Measurements from ENCODE around the gene DNMT1.

The DNMT1 gene

GRCh38 chr19:10145031-10145430 lies 49.7 kb downstream of the DNMT1 start:
- no peak overlapping the region for H3K4me3 ChIP-seq (ENCODE audit: low read depth, low read length)
- DNase-seq (ENCODE audit: low read depth, low spot score): no peak
- in situ Hi-C loops (cut with HindIII; ENCODE audit: low sequenced_read_pairs): no loop called here
- TF ChIP-seq CTCF (IDR thresholded peaks at IDR 0.05; ENCODE audit: low read depth, low read length): no peak

- no peak for TF ChIP-seq CTCF (IDR thresholded peaks at IDR 0.05; ENCODE audit: low read depth, low read length)
- in situ Hi-C loops (cut with HindIII; ENCODE audit: low sequenced_read_pairs): no loop called here
- H3K4me3 ChIP-seq (ENCODE audit: low read depth, low read length): no peak overlapping the region
- DNase-seq (ENCODE audit: low read depth, low spot score): no peak
Observed at GRCh38 chr19:10144361-10144760, 50.4 kb downstream of the DNMT1 start.

GRCh38 chr19:10143681-10144080 lies 51.1 kb downstream of the DNMT1 start:
- in situ Hi-C loops (cut with HindIII; ENCODE audit: low sequenced_read_pairs): no loop called here
- no peak for TF ChIP-seq CTCF (IDR thresholded peaks at IDR 0.05; ENCODE audit: low read depth, low read length)
- no peak for DNase-seq (ENCODE audit: low read depth, low spot score)
- no peak overlapping the region for H3K4me3 ChIP-seq (ENCODE audit: low read depth, low read length)

GRCh38 chr19:10142701-10143375 lies 51.9 kb downstream of the DNMT1 start:
- no peak overlapping the region for H3K4me3 ChIP-seq (ENCODE audit: low read depth, low read length)
- no peak for DNase-seq (ENCODE audit: low read depth, low spot score)
- in situ Hi-C loops (cut with HindIII; ENCODE audit: low sequenced_read_pairs): no loop called here
- no peak for TF ChIP-seq CTCF (IDR thresholded peaks at IDR 0.05; ENCODE audit: low read depth, low read length)

- no peak for DNase-seq (ENCODE audit: low read depth, low spot score)
- in situ Hi-C loops (cut with HindIII; ENCODE audit: low sequenced_read_pairs): no loop called here
- H3K4me3 ChIP-seq (ENCODE audit: low read depth, low read length): no peak overlapping the region
Observed at GRCh38 chr19:10141973-10142372, 52.8 kb downstream of the DNMT1 start.

GRCh38 chr19:10141479-10141878 lies 53.3 kb downstream of the DNMT1 start:
- no peak for TF ChIP-seq CTCF (IDR thresholded peaks at IDR 0.05; ENCODE audit: low read depth, low read length)
- in situ Hi-C loops (cut with HindIII; ENCODE audit: low sequenced_read_pairs): no loop called here
- DNase-seq (ENCODE audit: low read depth, low spot score): no peak
- H3K4me3 ChIP-seq (ENCODE audit: low read depth, low read length): no peak overlapping the region

More at GRCh38 chr19:10141973-10142372, 52.8 kb downstream of the DNMT1 start:
- TF ChIP-seq CTCF (IDR thresholded peaks at IDR 0.05; ENCODE audit: low read depth, low read length): no peak

All from astrocyte of the spinal cord (primary cell).